ENCODE data around the gene ARID4B.

- TF ChIP-seq CTCF (IDR thresholded peaks at IDR 0.05) (no peak), ZFX (IDR thresholded peaks at IDR 0.05; ENCODE audit: borderline replicate concordance) (no peak)
Observed at GRCh38 chr1:235133086-235133485, 194.9 kb downstream of the ARID4B start.
